Astrocyte (in vitro differentiated cells and primary cell): Measurements from ENCODE around the gene CREM.

Source experiments
- EZH2 ChIP-seq: IDR thresholded peaks from 2 replicates; pipeline ENCODE4 v1.6.1; 2012; ENCODE audit warnings: mild to moderate bottlenecking, low read length, inconsistent platforms; ENCODE audit not compliant: insufficient read depth
- TF ChIP-seq, protein P1 (sequence below): IDR thresholded peaks from 2 replicates; pipeline ENCODE4 v1.5.1; 2011; ENCODE audit warnings: low read depth, mild to moderate bottlenecking, inconsistent platforms, low read length, moderate library complexity; ENCODE audit not compliant: insufficient read depth

DNA sequence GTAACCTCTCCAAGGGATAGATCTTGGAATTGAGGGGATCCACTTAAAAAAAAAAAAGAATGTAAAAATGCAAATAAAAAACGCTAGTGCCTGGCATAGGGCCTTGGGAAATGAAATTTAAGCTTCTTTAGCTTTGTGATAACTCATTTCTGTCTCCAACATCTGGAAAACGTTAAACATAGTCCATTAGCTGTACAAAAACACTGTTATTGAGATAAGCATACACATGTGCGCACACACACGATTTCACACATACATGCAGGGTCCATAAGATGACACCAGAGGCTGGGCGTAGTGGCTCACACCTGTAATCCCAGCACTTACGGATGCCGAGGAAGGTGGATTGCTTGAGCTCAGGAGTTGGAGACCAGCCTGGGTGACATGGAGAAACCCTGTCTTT is 22.8 kb upstream of the CREM start:
- TF ChIP-seq, protein P1, sequence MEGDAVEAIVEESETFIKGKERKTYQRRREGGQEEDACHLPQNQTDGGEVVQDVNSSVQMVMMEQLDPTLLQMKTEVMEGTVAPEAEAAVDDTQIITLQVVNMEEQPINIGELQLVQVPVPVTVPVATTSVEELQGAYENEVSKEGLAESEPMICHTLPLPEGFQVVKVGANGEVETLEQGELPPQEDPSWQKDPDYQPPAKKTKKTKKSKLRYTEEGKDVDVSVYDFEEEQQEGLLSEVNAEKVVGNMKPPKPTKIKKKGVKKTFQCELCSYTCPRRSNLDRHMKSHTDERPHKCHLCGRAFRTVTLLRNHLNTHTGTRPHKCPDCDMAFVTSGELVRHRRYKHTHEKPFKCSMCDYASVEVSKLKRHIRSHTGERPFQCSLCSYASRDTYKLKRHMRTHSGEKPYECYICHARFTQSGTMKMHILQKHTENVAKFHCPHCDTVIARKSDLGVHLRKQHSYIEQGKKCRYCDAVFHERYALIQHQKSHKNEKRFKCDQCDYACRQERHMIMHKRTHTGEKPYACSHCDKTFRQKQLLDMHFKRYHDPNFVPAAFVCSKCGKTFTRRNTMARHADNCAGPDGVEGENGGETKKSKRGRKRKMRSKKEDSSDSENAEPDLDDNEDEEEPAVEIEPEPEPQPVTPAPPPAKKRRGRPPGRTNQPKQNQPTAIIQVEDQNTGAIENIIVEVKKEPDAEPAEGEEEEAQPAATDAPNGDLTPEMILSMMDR: no peak
- TF ChIP-seq EZH2: no peak
